ENCODE data around the gene MLF2. TPM values are rescaled to one million over a fixed set of nuclear protein-coding genes. Genes with fewer than 3 reads are reported as not detected.

MLF2 gene
- total RNA-seq, 2 donors from 2014 or later, result 219 to 393 TPM

GRCh38 chr12:6790496-6791150, 37.7 kb upstream of the MLF2 start:
- Histone ChIP-seq H3K4me3 (ENCODE audit: low read length) (no peak overlapping the region), H3K9ac (ENCODE audit: extremely low read depth, low read length, poor library complexity, severe bottlenecking) (no peak overlapping the region), H3K27ac (ENCODE audit: low read depth, low read length) (no peak overlapping the region), H3K4me1 (ENCODE audit: control insufficient read depth, insufficient read depth, low read length) (peaks cover 6% of the 10 kb centered on the region), H3K27me3 (ENCODE audit: control insufficient read depth, insufficient read depth, low read length, poor library complexity, severe bottlenecking) (peaks cover 32% of the 10 kb centered on the region), H3K36me3 (ENCODE audit: control insufficient read depth, insufficient read depth, low read length) (no peaks in the 10 kb centered on the region), H3K9me3 (ENCODE audit: control insufficient read depth, low read length) (no peaks in the 10 kb centered on the region)
- Mint-ChIP-seq H3K27me3 (ENCODE audit: insufficient read depth) (peaks cover 53% of the 10 kb centered on the region), H3K27ac (no peak overlapping the region), H3K9me3 (peaks cover 3% of the 10 kb centered on the region), H3K36me3 (ENCODE audit: low read depth) (no peaks in the 10 kb centered on the region), H3K4me3 (no peak overlapping the region), H3K4me1 (peaks cover 26% of the 10 kb centered on the region)
- no peak for DNase-seq
- 90 to 94% methylated on average over 8 to 12 of the region's 12 CpGs for whole genome bisulfite sequencing, 2 experiments (ENCODE audit: insufficient coverage in 1 of 2, insufficient read length in 1 of 2)
- no peak for TF ChIP-seq CTCF (conservative IDR thresholded peaks at IDR 0.05)

GRCh38 chr12:6788972-6789924, 36.3 kb upstream of the MLF2 start, which contains the start of gene CD4:
CD4 (plus strand) TSS chr12:6789528; CDS start chr12:6800139, 10,611 bp downstream.
- Histone ChIP-seq H3K4me1 (ENCODE audit: control insufficient read depth, insufficient read depth, low read length) (peaks cover 6% of the 10 kb centered on the region), H3K4me3 (ENCODE audit: low read length) (no peak within 1 kb of the TSS), H3K9ac (ENCODE audit: extremely low read depth, low read length, poor library complexity, severe bottlenecking) (no peak within 1 kb of the TSS), H3K27ac (ENCODE audit: low read depth, low read length) (no peak within 1 kb of the TSS), H3K27me3 (ENCODE audit: control insufficient read depth, insufficient read depth, low read length, poor library complexity, severe bottlenecking) (peaks cover 32% of the 10 kb centered on the region), H3K36me3 (ENCODE audit: control insufficient read depth, insufficient read depth, low read length) (no peaks in the 10 kb centered on the region), H3K9me3 (ENCODE audit: control insufficient read depth, low read length) (no peaks in the 10 kb centered on the region)
- H3K27me3 Mint-ChIP-seq (ENCODE audit: insufficient read depth), result peaks cover 44% of the 10 kb centered on the region
- H3K4me1 Mint-ChIP-seq, result peaks cover 26% of the 10 kb centered on the region
- H3K36me3 Mint-ChIP-seq (ENCODE audit: low read depth), result no peaks in the 10 kb centered on the region
- WGBS, 2 experiments (ENCODE audit: insufficient coverage in 1 of 2, insufficient read length in 1 of 2), result 74 to 79% methylated on average over 18 of the region's 18 CpGs
- no peaks in the 10 kb centered on the region for H3K9me3 Mint-ChIP-seq
- peak; percentile 74 for DNase-seq
- no peak within 1 kb of the TSS for H3K27ac Mint-ChIP-seq
- no peak for TF ChIP-seq CTCF (conservative IDR thresholded peaks at IDR 0.05)
- H3K4me3 Mint-ChIP-seq, result no peak within 1 kb of the TSS

- Mint-ChIP-seq H3K27ac (peak overlapping the region; percentile 65), H3K9me3 (no peaks in the 10 kb centered on the region), H3K27me3 (ENCODE audit: insufficient read depth) (peaks cover 37% of the 10 kb centered on the region), H3K36me3 (ENCODE audit: low read depth) (no peaks in the 10 kb centered on the region), H3K4me1 (peaks cover 21% of the 10 kb centered on the region), H3K4me3 (no peak overlapping the region)
- Histone ChIP-seq H3K9me3 (ENCODE audit: control insufficient read depth, low read length) (no peaks in the 10 kb centered on the region), H3K27ac (ENCODE audit: low read depth, low read length) (no peak overlapping the region), H3K36me3 (ENCODE audit: control insufficient read depth, insufficient read depth, low read length) (no peaks in the 10 kb centered on the region), H3K4me1 (ENCODE audit: control insufficient read depth, insufficient read depth, low read length) (peaks cover 6% of the 10 kb centered on the region), H3K9ac (ENCODE audit: extremely low read depth, low read length, poor library complexity, severe bottlenecking) (no peak overlapping the region), H3K4me3 (ENCODE audit: low read length) (no peak overlapping the region), H3K27me3 (ENCODE audit: control insufficient read depth, insufficient read depth, low read length, poor library complexity, severe bottlenecking) (peaks cover 20% of the 10 kb centered on the region)
- WGBS, 2 experiments (ENCODE audit: insufficient coverage in 1 of 2, insufficient read length in 1 of 2), result 91 to 95% methylated on average over 5 of the region's 5 CpGs
- TF ChIP-seq CTCF (conservative IDR thresholded peaks at IDR 0.05), result no peak
- DNase-seq, result no peak
These were observed 34.4 kb upstream of the MLF2 start for GRCh38 chr12:6787309-6787708.
